ENCODE results near the gene PRPH2.

DNA sequence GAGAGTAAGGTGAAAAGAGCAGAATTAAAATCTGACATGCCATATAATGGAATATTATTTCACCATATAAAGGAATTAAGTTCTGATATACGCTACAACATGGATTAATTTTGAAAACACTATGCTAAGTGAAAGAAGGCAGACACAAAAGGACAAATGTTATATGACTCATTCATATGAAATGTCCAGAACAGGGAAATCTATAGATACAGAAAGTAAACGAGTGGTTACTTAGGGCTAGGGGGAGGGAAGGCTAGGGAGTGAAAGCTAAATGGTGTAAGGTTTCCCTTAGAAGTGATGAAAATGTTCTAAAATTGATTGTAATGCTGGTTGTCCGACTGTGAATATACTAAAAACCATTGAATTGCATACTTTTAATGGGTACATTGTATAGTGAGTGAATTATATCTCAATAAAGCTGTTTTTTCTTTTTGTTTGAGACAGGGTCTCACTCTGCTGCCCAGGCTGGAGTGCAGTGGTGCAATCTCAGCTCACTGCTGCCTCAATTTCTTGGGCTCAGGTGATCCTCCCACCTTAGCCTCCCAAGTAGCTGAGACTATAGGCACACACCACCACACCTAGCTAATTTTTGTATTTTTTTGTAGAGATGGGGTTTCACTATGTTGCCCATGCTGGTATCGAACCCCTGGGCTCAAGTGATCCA, 8.2 kb downstream of the PRPH2 start:
- TF ChIP-seq, protein P1, sequence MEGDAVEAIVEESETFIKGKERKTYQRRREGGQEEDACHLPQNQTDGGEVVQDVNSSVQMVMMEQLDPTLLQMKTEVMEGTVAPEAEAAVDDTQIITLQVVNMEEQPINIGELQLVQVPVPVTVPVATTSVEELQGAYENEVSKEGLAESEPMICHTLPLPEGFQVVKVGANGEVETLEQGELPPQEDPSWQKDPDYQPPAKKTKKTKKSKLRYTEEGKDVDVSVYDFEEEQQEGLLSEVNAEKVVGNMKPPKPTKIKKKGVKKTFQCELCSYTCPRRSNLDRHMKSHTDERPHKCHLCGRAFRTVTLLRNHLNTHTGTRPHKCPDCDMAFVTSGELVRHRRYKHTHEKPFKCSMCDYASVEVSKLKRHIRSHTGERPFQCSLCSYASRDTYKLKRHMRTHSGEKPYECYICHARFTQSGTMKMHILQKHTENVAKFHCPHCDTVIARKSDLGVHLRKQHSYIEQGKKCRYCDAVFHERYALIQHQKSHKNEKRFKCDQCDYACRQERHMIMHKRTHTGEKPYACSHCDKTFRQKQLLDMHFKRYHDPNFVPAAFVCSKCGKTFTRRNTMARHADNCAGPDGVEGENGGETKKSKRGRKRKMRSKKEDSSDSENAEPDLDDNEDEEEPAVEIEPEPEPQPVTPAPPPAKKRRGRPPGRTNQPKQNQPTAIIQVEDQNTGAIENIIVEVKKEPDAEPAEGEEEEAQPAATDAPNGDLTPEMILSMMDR (IDR thresholded peaks at IDR 0.05) = no peak
- no peak for TF ChIP-seq POLR2A (IDR thresholded peaks at IDR 0.05)
